Ecto neural progenitor cell (in vitro differentiated cells): Measurements from ENCODE around the gene SELP.
A peak's percentile ranks its signal among the peaks of the same experiment; 100 is the strongest.

Experiments used
- DNase-seq: peaks from one replicate; pipeline ENCODE4 v3.0.0-alpha.2; 2018; ENCODE audit warnings: low spot score

The SELP gene

GRCh38 chr1:169620565-169620964, 9.4 kb downstream of the SELP start:
- no peak for DNase-seq

GRCh38 chr1:169618367-169618766, 11.6 kb downstream of the SELP start:
- DNase-seq = no peak

- DNase-seq = no peak
These were observed 14.1 kb downstream of the SELP start for GRCh38 chr1:169615803-169616202.

GRCh38 chr1:169610858-169611257, 19.1 kb downstream of the SELP start:
- no peak for DNase-seq

- DNase-seq = no peak
These were observed 19.8 kb downstream of the SELP start for GRCh38 chr1:169610108-169610507.

- no peak for DNase-seq
These were observed 21.7 kb downstream of the SELP start for GRCh38 chr1:169608226-169608625.

- no peak for DNase-seq
These were observed 25.0 kb downstream of the SELP start for GRCh38 chr1:169604781-169605560.

GRCh38 chr1:169601096-169601881, 28.6 kb downstream of the SELP start:
- no peak for DNase-seq

GRCh38 chr1:169595764-169596711, 33.9 kb downstream of the SELP start:
- DNase-seq = peak; percentile 56

- DNase-seq = no peak
These were observed 35.5 kb downstream of the SELP start for GRCh38 chr1:169594391-169594790.

- no peak for DNase-seq
These were observed 39.0 kb downstream of the SELP start for GRCh38 chr1:169590932-169591331.

GRCh38 chr1:169588785-169589485, 41.0 kb downstream of the SELP start:
- no peak for DNase-seq

- no peak for DNase-seq
These were observed 41.8 kb downstream of the SELP start for GRCh38 chr1:169588112-169588511.

- peak; percentile 85 for DNase-seq
These were observed 43.3 kb downstream of the SELP start, which contains the start of gene F5 for GRCh38 chr1:169586395-169587255. Gene F5, minus strand, starts transcription at chr1:169586481. Its CDS starts 95 bp downstream, at chr1:169586386.

GRCh38 chr1:169586067-169586394, 43.9 kb downstream of the SELP start:
- DNase-seq = no peak

- no peak for DNase-seq
These were observed 44.7 kb downstream of the SELP start for GRCh38 chr1:169585181-169585580.

GRCh38 chr1:169584483-169585144, 45.3 kb downstream of the SELP start:
- DNase-seq = no peak

- no peak for DNase-seq
These were observed 51.8 kb downstream of the SELP start for GRCh38 chr1:169577981-169578738.

GRCh38 chr1:169576935-169577331, 53.0 kb downstream of the SELP start:
- no peak for DNase-seq
